Body of pancreas (tissue), 4 donors: ENCODE measurements around the gene CSTPP1. TPM values are rescaled to one million over a fixed set of nuclear protein-coding genes. Genes with fewer than 3 reads are reported as not detected.

Source experiments
- ATAC-seq: fragments of 150-250 bp; one replicate; pipeline ENCODE4 v1.9.1; 2016
- DNase-seq, 4 donors: peaks; one replicate each; pipeline ENCODE4 v3.0.0-alpha.2; 2019
- H3K27ac ChIP-seq, 4 donors: fragments of 200-600 bp; sonication (generic); 1 replicate in 3 of 4; 2 replicates in 1 of 4; pipeline versions ENCODE4 v1.5.1 to v1.6.1; 2016 to 2019; ENCODE audit warnings: mild to moderate bottlenecking in 1 of 4, mixed read lengths in 1 of 4, moderate library complexity in 1 of 4
- H3K27me3 ChIP-seq, 2 donors: fragments of 200-600 bp; sonication (generic); one replicate each; pipeline ENCODE4 v1.6.0; 2016; ENCODE audit warnings: mild to moderate bottlenecking in 1 of 2
- H3K36me3 ChIP-seq, 2 donors: fragments of 200-600 bp; sonication (generic); replicated peaks in 1 of 2; 2 replicates each; pipeline ENCODE4 v1.5.1; 2016; ENCODE audit warnings: low read depth in 2 of 2; ENCODE audit not compliant: insufficient read depth in 1 of 2
- H3K4me1 ChIP-seq: fragments of 200-600 bp; sonication (generic); one replicate; pipeline ENCODE4 v1.6.0; 2016
- H3K4me3 ChIP-seq, 2 donors: fragments of 200-600 bp; sonication (generic); 1 replicate in 1 of 2; 2 replicates in 1 of 2; pipeline ENCODE4 v1.5.1; 2016 to 2019
- H3K9me3 ChIP-seq, 3 donors: fragments of 200-600 bp; sonication (generic); 1 replicate in 2 of 3; 2 replicates in 1 of 3; pipeline ENCODE4 v1.5.1; 2016
- CTCF ChIP-seq, 7 experiments: fragments of 450-650 bp in 4 of 7; fragments of 200-600 bp in 3 of 7; sonication (generic) in 3 of 7; IDR thresholded peaks; one replicate each; pipeline ENCODE4 v1.5.1; 2016 to 2019; ENCODE audit warnings: antibody characterized with exemption in 7 of 7
- POLR2A ChIP-seq, 3 donors: fragments of 450-650 bp; IDR thresholded peaks; one replicate each; pipeline ENCODE4 v1.6.1; 2016; ENCODE audit warnings: antibody characterized with exemption in 3 of 3, mild to moderate bottlenecking in 2 of 3
- WGBS, 2 donors: methylation state at CpG; one replicate each; pipeline ENCODE4 v1.1.5; 2017; 5-methylcytosine and 5-hydroxymethylcytosine counted together
- intact Hi-C: fragments of 100-400 bp; cut with DNase I; formaldehyde crosslinking; loops from one replicate; pipeline ENCODE4 v1.15.1; 2023
- total RNA-seq, 2 donors: library from RNA; depleted of rRNA; stranded (reverse); fragments of >200 nt; gene quantifications; one replicate each; pipeline ENCODE4 v1.1.0, GENCODE V29; 2016

Gene CSTPP1
- total RNA-seq, 2 donors from 2014 or later, result 11.2 to 13.2 TPM

GRCh38 chr11:47044119-47044518 is 107.6 kb downstream of the CSTPP1 start:
- Histone ChIP-seq H3K9me3 (no peaks in the 10 kb centered on the region), H3K36me3 (no peaks in the 10 kb centered on the region), H3K4me1 (no peaks in the 10 kb centered on the region), H3K27me3 (no peaks in the 10 kb centered on the region), H3K4me3 (no peak overlapping the region), H3K27ac (no peak overlapping the region)
- 94 to 98% methylated on average over 6 of the region's 6 CpGs for WGBS, 2 donors
- intact Hi-C loops, result no loop called here
- no peak for ATAC-seq
- no peak for DNase-seq
- TF ChIP-seq CTCF (IDR thresholded peaks at IDR 0.05) (no peak), POLR2A (IDR thresholded peaks at IDR 0.05) (no peak)

DNA sequence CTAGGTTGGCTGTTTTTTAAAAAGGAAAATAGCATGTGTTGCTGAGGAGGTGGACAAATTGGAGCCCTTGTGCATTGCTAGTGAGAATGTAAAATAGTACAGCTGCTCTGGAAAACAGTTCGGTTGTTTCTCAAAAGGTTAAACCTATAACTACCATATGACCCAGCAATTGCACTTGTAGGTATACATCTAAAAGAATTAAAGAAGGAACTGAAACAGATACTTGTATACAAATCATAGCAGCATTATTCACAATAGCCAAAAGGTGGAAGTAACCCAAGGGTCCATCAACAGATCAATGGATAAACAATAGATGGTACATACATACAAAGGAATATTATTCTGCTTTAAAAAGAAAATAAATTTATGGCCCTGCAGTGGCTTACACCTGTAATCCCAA is 111.4 kb downstream of the CSTPP1 start:
- DNase-seq (no peak), ATAC-seq (no peak)
- Histone ChIP-seq H3K9me3 (no peaks in the 10 kb centered on the region), H3K27me3 (no peaks in the 10 kb centered on the region), H3K27ac (no peak overlapping the region), H3K36me3 (no peaks in the 10 kb centered on the region), H3K4me1 (no peaks in the 10 kb centered on the region), H3K4me3 (no peak overlapping the region)
- WGBS, 2 donors, result 95 to 100% methylated on average over 1 of the region's 1 CpG
- no peak for TF ChIP-seq CTCF (IDR thresholded peaks at IDR 0.05)
- intact Hi-C loops, result no loop called here

GRCh38 chr11:47050284-47050683 is 113.7 kb downstream of the CSTPP1 start:
- no peak for DNase-seq
- Histone ChIP-seq H3K36me3 (no peaks in the 10 kb centered on the region), H3K27me3 (no peaks in the 10 kb centered on the region), H3K4me3 (no peak overlapping the region), H3K27ac (no peak overlapping the region), H3K4me1 (no peaks in the 10 kb centered on the region), H3K9me3 (no peaks in the 10 kb centered on the region)
- TF ChIP-seq POLR2A (IDR thresholded peaks at IDR 0.05) (no peak), CTCF (IDR thresholded peaks at IDR 0.05) (no peak)
- no peak for ATAC-seq
- 89 to 100% methylated on average over 1 of the region's 1 CpG for WGBS, 2 donors
- intact Hi-C loops, result no loop called here

DNA sequence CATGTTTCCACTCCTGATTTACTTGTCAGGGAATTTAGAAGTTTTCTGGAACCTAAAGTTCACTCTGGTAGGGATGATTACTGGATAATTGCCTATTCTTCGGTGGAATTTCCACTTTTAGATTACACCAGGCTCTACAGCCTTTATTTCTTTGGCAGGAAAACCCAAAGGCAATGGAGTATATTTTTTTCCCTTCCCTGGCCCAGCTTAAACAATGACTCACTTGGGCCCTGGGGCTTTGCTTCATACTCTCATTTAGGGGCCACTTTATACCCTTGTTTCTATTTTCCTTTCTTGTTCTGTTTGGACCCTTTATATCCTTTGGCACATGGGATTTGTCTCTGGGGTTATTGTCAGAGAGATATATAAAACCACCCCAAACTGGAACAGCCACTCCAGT is 114.7 kb downstream of the CSTPP1 start:
- 57 to 74% methylated on average over 1 of the region's 1 CpG for WGBS, 2 donors
- ATAC-seq (no peak), DNase-seq (no peak)

More for the DNA sequence above, 114.7 kb downstream of the CSTPP1 start:
- Histone ChIP-seq H3K27me3 (no peaks in the 10 kb centered on the region), H3K4me1 (no peaks in the 10 kb centered on the region), H3K36me3 (no peaks in the 10 kb centered on the region), H3K4me3 (no peak overlapping the region), H3K9me3 (no peaks in the 10 kb centered on the region), H3K27ac (no peak overlapping the region)
- intact Hi-C loops, result no loop called here
- TF ChIP-seq POLR2A (IDR thresholded peaks at IDR 0.05), result no peak
- no peak for TF ChIP-seq CTCF (IDR thresholded peaks at IDR 0.05)
